KMS-11 (cell line): Measurements from ENCODE around the gene CDCA3.

ENCODE experiments used
- H2AFZ ChIP-seq: fragments of 200-600 bp; sonication (generic); 2 replicates; pipeline ENCODE4 v1.6.1; 2016; ENCODE audit warnings: antibody characterized with exemption, mixed run types, low read depth
- H3K27ac ChIP-seq: fragments of 200-600 bp; sonication (generic); 2 replicates; pipeline ENCODE4 v1.6.1; 2016; ENCODE audit warnings: mild to moderate bottlenecking, mixed run types
- H3K27me3 ChIP-seq: fragments of 200-600 bp; sonication (generic); 2 replicates; pipeline ENCODE4 v1.6.1; 2017; ENCODE audit warnings: mild to moderate bottlenecking, low read depth, mixed run types, moderate library complexity; ENCODE audit not compliant: insufficient read depth
- H3K36me3 ChIP-seq: fragments of 200-600 bp; sonication (generic); 2 replicates; pipeline ENCODE4 v1.6.1; 2017; ENCODE audit warnings: mild to moderate bottlenecking, mixed run types; ENCODE audit not compliant: insufficient read depth
- H3K4me1 ChIP-seq: fragments of 200-600 bp; sonication (generic); 2 replicates; pipeline ENCODE4 v1.6.1; 2016; ENCODE audit warnings: mild to moderate bottlenecking, low read depth, mixed run types; ENCODE audit not compliant: poor library complexity, severe bottlenecking
- H3K4me2 ChIP-seq: fragments of 200-600 bp; sonication (generic); 2 replicates; pipeline ENCODE4 v1.7.0; 2016; ENCODE audit warnings: mild to moderate bottlenecking, mixed run types
- H3K4me3 ChIP-seq: fragments of 200-600 bp; sonication (generic); IDR thresholded peaks from 2 replicates; pipeline ENCODE4 v1.6.1; 2017; ENCODE audit warnings: low read depth, low read length, mixed read lengths; ENCODE audit not compliant: insufficient read depth
- H3K79me2 ChIP-seq: fragments of 200-600 bp; sonication (generic); 2 replicates; pipeline ENCODE4 v1.6.1; 2016; ENCODE audit warnings: low read depth, mixed run types; ENCODE audit not compliant: insufficient read depth
- H3K9ac ChIP-seq: fragments of 200-600 bp; sonication (generic); 2 replicates; pipeline ENCODE4 v1.6.1; 2016; ENCODE audit warnings: mild to moderate bottlenecking, mixed run types
- H4K20me1 ChIP-seq: fragments of 200-600 bp; sonication (generic); 2 replicates; pipeline ENCODE4 v1.6.1; 2016; ENCODE audit warnings: mild to moderate bottlenecking, mixed run types; ENCODE audit not compliant: insufficient read depth
- CTCF ChIP-seq: fragments of 200-600 bp; sonication (generic); conservative IDR thresholded peaks from 2 replicates; pipeline ENCODE4 v1.6.1; 2017; ENCODE audit warnings: low read depth, mild to moderate bottlenecking, antibody characterized with exemption, low read length, moderate library complexity, mixed read lengths

The CDCA3 gene

GRCh38 chr12:6842075-6842474 is 9.0 kb downstream of the CDCA3 start:
- H3K4me1 ChIP-seq = peaks cover 10% of the 10 kb centered on the region
- no peaks in the 10 kb centered on the region for H3K79me2 ChIP-seq
- H3K4me2 ChIP-seq = no peak overlapping the region
- no peaks in the 10 kb centered on the region for H4K20me1 ChIP-seq
- H3K27me3 ChIP-seq = no peaks in the 10 kb centered on the region
- no peak overlapping the region for H3K9ac ChIP-seq
- H3K27ac ChIP-seq = no peak overlapping the region
- H3K4me3 ChIP-seq = no peak overlapping the region
- H2AFZ ChIP-seq = no peak overlapping the region
- H3K36me3 ChIP-seq = no peaks in the 10 kb centered on the region
- no peak for TF ChIP-seq CTCF

GRCh38 chr12:6840761-6841515 is 10.1 kb downstream of the CDCA3 start, which contains the start of gene GNB3:
TSS of gene GNB3 (plus strand) at chr12:6840925. CDS start at chr12:6841288, 363 bp downstream.
- no peak within 1 kb of the TSS for H3K4me3 ChIP-seq
- H4K20me1 ChIP-seq = no peaks in the 10 kb centered on the region
- H3K27me3 ChIP-seq = no peaks in the 10 kb centered on the region
- no peaks in the 10 kb centered on the region for H3K79me2 ChIP-seq
- H3K36me3 ChIP-seq = no peaks in the 10 kb centered on the region
- H3K4me2 ChIP-seq = no peak within 1 kb of the TSS
- H2AFZ ChIP-seq = peak within 1 kb of the TSS; percentile 34; the same call in 1 of the 2 replicates
- TF ChIP-seq CTCF = no peak
- H3K9ac ChIP-seq = no peak within 1 kb of the TSS
- H3K4me1 ChIP-seq = peaks cover 10% of the 10 kb centered on the region
- no peak within 1 kb of the TSS for H3K27ac ChIP-seq

GRCh38 chr12:6840330-6840729 is 10.8 kb downstream of the CDCA3 start:
- no peak for TF ChIP-seq CTCF
- Histone ChIP-seq H3K4me3 (no peak overlapping the region), H3K27me3 (no peaks in the 10 kb centered on the region), H2AFZ (peak overlapping the region; percentile 34; the same call in 1 of the 2 replicates), H4K20me1 (no peaks in the 10 kb centered on the region), H3K4me2 (no peak overlapping the region), H3K4me1 (peaks cover 10% of the 10 kb centered on the region), H3K79me2 (no peaks in the 10 kb centered on the region), H3K36me3 (no peaks in the 10 kb centered on the region), H3K27ac (no peak overlapping the region), H3K9ac (no peak overlapping the region)

GRCh38 chr12:6839482-6840201 is 11.4 kb downstream of the CDCA3 start:
- Histone ChIP-seq H3K79me2 (no peaks in the 10 kb centered on the region), H3K4me1 (peaks cover 10% of the 10 kb centered on the region), H2AFZ (peak overlapping the region; percentile 34; the same call in 1 of the 2 replicates), H3K9ac (no peak overlapping the region), H4K20me1 (no peaks in the 10 kb centered on the region), H3K4me3 (no peak overlapping the region), H3K36me3 (no peaks in the 10 kb centered on the region), H3K27me3 (peaks cover 5% of the 10 kb centered on the region; the same call in 1 of the 2 replicates), H3K4me2 (no peak overlapping the region), H3K27ac (no peak overlapping the region)
- no peak for TF ChIP-seq CTCF
